ENCODE results near the gene DDAH1.

DNA sequence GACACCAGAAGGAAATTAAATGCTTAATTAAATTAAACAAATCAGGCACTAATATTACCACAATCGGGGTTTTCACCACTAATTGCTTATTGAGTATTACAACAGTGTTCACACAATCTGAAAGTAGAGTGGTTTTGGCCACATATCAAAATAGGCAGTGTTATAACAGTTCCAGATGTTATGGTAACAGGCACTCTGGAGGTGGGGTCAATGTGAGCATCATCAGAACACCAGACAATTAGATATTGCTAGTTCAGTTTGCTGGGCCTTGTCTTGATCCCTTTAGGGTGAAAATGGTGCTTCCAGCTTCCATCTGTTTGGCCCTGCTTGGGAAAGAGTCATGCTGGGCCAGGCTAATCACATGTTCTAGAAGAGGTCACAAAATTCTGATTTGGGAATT is 14.5 kb upstream of the DDAH1 start:
- TF ChIP-seq, protein P1, sequence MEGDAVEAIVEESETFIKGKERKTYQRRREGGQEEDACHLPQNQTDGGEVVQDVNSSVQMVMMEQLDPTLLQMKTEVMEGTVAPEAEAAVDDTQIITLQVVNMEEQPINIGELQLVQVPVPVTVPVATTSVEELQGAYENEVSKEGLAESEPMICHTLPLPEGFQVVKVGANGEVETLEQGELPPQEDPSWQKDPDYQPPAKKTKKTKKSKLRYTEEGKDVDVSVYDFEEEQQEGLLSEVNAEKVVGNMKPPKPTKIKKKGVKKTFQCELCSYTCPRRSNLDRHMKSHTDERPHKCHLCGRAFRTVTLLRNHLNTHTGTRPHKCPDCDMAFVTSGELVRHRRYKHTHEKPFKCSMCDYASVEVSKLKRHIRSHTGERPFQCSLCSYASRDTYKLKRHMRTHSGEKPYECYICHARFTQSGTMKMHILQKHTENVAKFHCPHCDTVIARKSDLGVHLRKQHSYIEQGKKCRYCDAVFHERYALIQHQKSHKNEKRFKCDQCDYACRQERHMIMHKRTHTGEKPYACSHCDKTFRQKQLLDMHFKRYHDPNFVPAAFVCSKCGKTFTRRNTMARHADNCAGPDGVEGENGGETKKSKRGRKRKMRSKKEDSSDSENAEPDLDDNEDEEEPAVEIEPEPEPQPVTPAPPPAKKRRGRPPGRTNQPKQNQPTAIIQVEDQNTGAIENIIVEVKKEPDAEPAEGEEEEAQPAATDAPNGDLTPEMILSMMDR (IDR thresholded peaks at IDR 0.05; ENCODE audit: insufficient read depth, low read length, poor library complexity, severe bottlenecking) = no peak
- TF ChIP-seq EZH2phosphoT487 (conservative IDR thresholded peaks at IDR 0.05; ENCODE audit: low read length) = no peak

Data from SU-DHL-6 (cell line).